T-helper 17 cell (primary cell): ENCODE measurements around the gene LDHB. TPM values are rescaled to one million over a fixed set of nuclear protein-coding genes. Genes with fewer than 3 reads are reported as not detected.
"Not testable (repeated sequence)": the region's sequence is repeated elsewhere in the genome, so short reads cannot be mapped to it uniquely, and the experiment has no call there.

Source experiments
- ATAC-seq: fragments of 150-1000 bp; cut with Tn5 transposase; 2 replicates; pipeline ENCODE4 v1.10.0; 2021; ENCODE audit warnings: mild to moderate bottlenecking, moderate library complexity
- DNase-seq, 3 donors: peaks; one replicate each; pipeline versions ENCODE4 v3.0.0 to v3.0.0-alpha.2; 2020 to 2021
- H3K9me3 ChIP-seq: one replicate; pipeline ENCODE4 v1.7.0; 2013; ENCODE audit warnings: low read length, mild to moderate bottlenecking; ENCODE audit not compliant: control insufficient read depth, poor library complexity, severe bottlenecking
- H3K27ac Mint-ChIP-seq: one replicate; pipeline ENCODE4 v1.8.0; 2022; ENCODE audit warnings: mild to moderate bottlenecking, moderate library complexity, mixed read lengths
- H3K27me3 Mint-ChIP-seq: one replicate; pipeline ENCODE4 v1.8.0; 2022; ENCODE audit warnings: mixed read lengths
- H3K36me3 Mint-ChIP-seq: one replicate; pipeline ENCODE4 v1.8.0; 2022; ENCODE audit warnings: low read depth, mixed read lengths
- H3K4me1 Mint-ChIP-seq: one replicate; pipeline ENCODE4 v1.8.0; 2022; ENCODE audit warnings: mild to moderate bottlenecking, mixed read lengths
- H3K4me3 Mint-ChIP-seq: one replicate; pipeline ENCODE4 v1.8.0; 2022; ENCODE audit warnings: mild to moderate bottlenecking, moderate library complexity, mixed read lengths
- total RNA-seq, 4 donors: library from RNA in 2 of 4; stranded (reverse) in 2 of 4; gene quantifications; one replicate each; pipeline ENCODE4 v1.2.3 and lab custom pipeline; 2022 to 2026

LDHB gene
- total RNA-seq, 2 donors from 2014 or later: 767 to 787 TPM

DNA sequence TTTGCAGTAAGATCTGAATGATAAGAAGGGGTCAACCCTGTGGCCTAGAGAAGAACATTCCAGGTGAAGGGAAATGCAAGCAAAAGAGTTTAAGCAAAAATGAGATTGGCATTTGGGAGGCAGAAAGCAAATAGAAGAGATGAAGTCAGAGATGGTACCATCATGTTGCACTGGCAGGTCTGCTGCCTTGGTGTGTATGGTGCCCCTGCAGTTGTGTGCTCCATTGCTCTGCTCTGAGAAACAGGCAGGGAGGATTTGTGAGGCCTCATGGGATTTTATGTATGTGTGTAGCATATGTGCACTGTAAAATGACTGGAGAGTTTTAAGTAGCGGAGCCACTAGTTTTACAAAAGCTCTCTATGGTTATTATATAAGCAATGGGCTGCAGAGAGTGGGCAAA is 6.6 kb downstream of the LDHB start:
- Mint-ChIP-seq H3K36me3 (peaks cover 19% of the 10 kb centered on the region), H3K4me3 (peak overlapping the region; percentile 63), H3K27ac (peak overlapping the region; percentile 41), H3K27me3 (no peaks in the 10 kb centered on the region), H3K4me1 (peaks cover 69% of the 10 kb centered on the region)
- H3K9me3 ChIP-seq: no peaks in the 10 kb centered on the region
- no peak for DNase-seq
- no peak for ATAC-seq

DNA sequence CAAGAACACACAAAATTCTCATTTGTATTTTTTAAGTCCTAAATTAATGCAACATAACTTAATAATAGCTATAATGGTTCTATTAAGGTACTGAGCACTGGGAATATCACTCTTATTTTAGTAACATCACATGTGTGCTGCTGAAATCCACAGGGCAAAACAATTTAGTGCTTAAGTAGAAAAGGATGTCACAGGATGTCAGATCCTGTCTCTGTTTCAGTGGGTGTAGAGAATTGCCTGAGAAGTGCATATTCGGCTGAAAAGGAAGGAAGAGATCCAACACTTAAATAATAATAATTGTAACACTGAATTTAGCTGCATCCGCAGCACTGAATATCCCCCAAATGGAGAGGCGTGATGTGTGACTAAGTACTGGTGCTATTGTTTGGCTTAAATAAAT is 8.6 kb downstream of the LDHB start:
- peaks cover 24% of the 10 kb centered on the region for H3K36me3 Mint-ChIP-seq
- DNase-seq: no peak
- H3K27me3 Mint-ChIP-seq: no peaks in the 10 kb centered on the region
- H3K4me3 Mint-ChIP-seq: no peak overlapping the region
- no peak overlapping the region for H3K27ac Mint-ChIP-seq
- H3K9me3 ChIP-seq: no peaks in the 10 kb centered on the region
- ATAC-seq: no peak
- peaks cover 64% of the 10 kb centered on the region for H3K4me1 Mint-ChIP-seq

DNA sequence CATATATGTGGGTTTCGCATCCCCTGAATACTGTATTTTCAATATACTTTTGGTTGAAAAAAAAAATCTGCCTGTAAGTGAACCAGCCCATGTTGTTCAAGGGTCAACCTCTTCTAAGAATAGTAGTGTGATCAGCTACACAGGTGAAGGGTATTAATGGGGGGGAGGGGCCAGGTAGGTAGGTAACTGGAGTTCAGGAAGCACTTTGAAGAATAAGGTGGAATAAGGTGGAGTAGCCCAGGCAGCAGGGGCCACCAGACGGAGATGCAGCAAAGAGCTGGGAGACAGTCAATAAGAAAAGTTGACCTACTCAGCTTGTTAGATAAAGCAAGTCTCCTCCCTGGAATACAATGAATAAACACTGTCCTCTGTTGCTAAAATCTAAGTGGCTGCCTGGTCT is 9.3 kb downstream of the LDHB start:
- ATAC-seq: no peak

DNA sequence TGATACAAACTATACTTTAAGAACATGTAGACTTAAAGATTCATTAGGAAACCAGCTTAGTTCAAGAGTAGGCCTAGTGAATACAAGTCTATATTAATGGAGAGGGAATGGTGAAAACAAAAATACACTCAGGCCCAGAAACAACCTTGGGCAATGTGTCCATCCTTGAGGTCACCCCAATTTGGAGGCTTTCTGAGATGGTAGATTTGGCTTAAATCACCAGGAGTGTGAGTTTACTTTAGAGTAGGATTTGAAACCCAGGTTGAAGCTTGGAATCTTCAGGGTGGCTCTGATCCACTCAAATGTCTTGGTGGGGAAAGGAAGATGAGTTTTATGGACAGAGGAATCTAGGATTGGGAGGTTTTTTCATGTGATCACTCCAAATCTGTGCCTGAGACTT is 10.5 kb downstream of the LDHB start:
- H3K27ac Mint-ChIP-seq: peak overlapping the region; percentile 95
- no peak overlapping the region for H3K4me3 Mint-ChIP-seq
- H3K9me3 ChIP-seq: no peaks in the 10 kb centered on the region
- peaks cover 59% of the 10 kb centered on the region for H3K4me1 Mint-ChIP-seq
- DNase-seq: no peak
- H3K36me3 Mint-ChIP-seq: peaks cover 22% of the 10 kb centered on the region
- ATAC-seq: no peak
- H3K27me3 Mint-ChIP-seq: no peaks in the 10 kb centered on the region

More for the DNA sequence above, 9.3 kb downstream of the LDHB start:
- Mint-ChIP-seq H3K27ac (no peak overlapping the region), H3K36me3 (peaks cover 21% of the 10 kb centered on the region), H3K27me3 (no peaks in the 10 kb centered on the region), H3K4me1 (peaks cover 63% of the 10 kb centered on the region), H3K4me3 (no peak overlapping the region)
- no peak for DNase-seq
- H3K9me3 ChIP-seq: no peaks in the 10 kb centered on the region

DNA sequence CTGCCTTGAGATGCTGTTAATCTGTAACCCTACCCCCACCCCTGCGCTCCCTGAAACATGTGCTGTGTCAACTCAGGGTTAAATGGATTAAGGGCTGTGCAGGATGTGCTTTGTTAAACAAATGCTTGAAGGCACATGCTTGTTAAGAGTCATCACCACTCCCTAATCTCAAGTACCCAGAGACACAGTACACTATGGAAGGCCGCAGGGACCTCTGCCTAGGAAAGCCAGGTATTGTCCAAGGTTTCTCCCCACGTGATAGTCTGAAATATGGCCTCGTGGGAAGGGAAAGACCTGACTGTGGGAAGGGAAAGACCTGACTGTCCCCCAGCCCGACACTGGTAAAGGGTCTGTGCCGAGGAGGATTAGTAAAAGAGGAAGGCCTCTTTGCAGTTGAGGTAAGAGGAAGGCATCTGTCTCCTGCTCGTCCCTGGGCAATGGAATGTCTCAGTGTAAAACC is 12.6 kb downstream of the LDHB start:
- Mint-ChIP-seq H3K4me3 (peak overlapping the region; percentile 41), H3K27ac (peak overlapping the region; percentile 95), H3K36me3 (peaks cover 25% of the 10 kb centered on the region), H3K4me1 (peaks cover 55% of the 10 kb centered on the region)
- not testable (repeated sequence) for DNase-seq, H3K9me3 ChIP-seq, ATAC-seq, H3K27me3 Mint-ChIP-seq

DNA sequence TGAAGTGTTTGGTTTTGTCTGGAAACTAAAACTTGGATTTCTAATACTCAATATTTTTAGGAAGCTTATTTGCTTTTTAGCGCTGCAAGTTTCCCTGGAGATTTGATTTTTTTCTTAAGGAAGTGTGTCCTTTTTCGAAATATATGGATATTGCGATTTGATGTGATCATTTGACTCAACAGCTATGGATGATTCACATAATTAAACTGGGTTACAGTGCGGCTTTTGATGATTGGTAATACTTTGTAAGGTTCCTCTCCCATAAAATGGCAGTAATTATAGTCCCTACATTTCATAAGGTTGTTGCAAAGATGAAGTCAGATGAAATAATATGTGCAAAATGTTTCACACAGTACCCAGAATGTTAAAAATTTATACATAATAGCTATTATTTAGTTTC is 13.1 kb downstream of the LDHB start:
- H3K4me1 Mint-ChIP-seq: peaks cover 55% of the 10 kb centered on the region
- no peak overlapping the region for H3K4me3 Mint-ChIP-seq
- no peak overlapping the region for H3K27ac Mint-ChIP-seq

DNA sequence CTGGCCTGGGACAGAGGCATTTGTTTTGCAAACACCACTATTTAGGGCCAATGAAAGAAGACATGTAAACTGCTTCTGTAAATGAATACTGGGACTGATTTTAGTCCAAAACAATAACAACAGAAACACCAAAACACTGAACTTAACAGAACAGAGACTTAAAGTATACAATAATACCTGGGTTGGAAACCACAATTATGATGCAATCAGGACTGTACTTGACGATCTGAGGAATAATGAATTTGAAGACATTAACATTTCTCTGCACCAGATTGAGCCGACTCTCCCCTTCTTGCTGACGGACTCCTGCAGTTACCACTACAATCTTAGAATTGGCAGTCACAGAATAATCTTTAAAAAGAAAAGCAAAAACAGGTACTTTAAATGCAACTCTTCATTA is 13.9 kb downstream of the LDHB start:
- H3K9me3 ChIP-seq: no peaks in the 10 kb centered on the region
- H3K4me3 Mint-ChIP-seq: no peak overlapping the region
- peaks cover 24% of the 10 kb centered on the region for H3K36me3 Mint-ChIP-seq
- peaks cover 59% of the 10 kb centered on the region for H3K4me1 Mint-ChIP-seq
- H3K27ac Mint-ChIP-seq: peak overlapping the region; percentile 81
- ATAC-seq (no peak), DNase-seq (no peak)
- no peaks in the 10 kb centered on the region for H3K27me3 Mint-ChIP-seq

More for the DNA sequence above, 13.1 kb downstream of the LDHB start:
- ATAC-seq (no peak), DNase-seq (no peak)
- H3K27me3 Mint-ChIP-seq: no peaks in the 10 kb centered on the region
- no peaks in the 10 kb centered on the region for H3K9me3 ChIP-seq
- peaks cover 25% of the 10 kb centered on the region for H3K36me3 Mint-ChIP-seq

DNA sequence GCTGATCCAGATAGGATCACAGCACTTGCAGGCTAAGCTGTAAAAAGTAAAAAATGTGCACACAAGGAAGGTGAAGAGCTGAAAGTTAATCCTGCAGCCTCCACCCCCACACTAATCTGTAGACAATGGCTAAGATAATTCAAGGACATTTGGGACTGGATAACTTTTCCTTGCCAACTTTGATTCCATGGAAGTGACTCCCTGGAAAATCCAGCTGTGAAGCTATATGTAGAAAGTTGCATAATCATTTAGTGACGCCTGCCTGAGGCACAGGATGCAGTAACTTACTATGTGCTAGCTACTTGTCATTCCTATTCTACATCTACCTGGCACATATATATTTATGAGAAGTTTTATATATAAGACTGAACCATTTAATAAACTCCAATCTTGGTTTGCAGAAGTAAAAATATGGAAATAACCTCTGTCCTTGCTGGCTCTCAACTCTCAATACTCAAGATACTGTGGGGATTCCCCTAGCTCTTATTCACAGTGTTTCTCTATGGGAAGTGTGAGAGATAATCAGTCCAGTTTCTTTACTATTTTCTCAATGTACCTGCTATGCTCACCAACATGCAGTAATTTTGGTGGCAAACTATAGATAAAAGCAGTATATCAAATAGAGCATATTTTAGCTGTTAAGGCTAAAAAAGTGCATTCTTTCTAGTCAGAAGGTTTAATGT is 14.8 kb downstream of the LDHB start:
- Mint-ChIP-seq H3K4me1 (peaks cover 53% of the 10 kb centered on the region), H3K36me3 (peaks cover 22% of the 10 kb centered on the region), H3K27ac (peak overlapping the region; percentile 81), H3K27me3 (no peaks in the 10 kb centered on the region), H3K4me3 (peak overlapping the region; percentile 33)
- H3K9me3 ChIP-seq: no peaks in the 10 kb centered on the region
- peak; percentile 62 for ATAC-seq
- no peak for DNase-seq

DNA sequence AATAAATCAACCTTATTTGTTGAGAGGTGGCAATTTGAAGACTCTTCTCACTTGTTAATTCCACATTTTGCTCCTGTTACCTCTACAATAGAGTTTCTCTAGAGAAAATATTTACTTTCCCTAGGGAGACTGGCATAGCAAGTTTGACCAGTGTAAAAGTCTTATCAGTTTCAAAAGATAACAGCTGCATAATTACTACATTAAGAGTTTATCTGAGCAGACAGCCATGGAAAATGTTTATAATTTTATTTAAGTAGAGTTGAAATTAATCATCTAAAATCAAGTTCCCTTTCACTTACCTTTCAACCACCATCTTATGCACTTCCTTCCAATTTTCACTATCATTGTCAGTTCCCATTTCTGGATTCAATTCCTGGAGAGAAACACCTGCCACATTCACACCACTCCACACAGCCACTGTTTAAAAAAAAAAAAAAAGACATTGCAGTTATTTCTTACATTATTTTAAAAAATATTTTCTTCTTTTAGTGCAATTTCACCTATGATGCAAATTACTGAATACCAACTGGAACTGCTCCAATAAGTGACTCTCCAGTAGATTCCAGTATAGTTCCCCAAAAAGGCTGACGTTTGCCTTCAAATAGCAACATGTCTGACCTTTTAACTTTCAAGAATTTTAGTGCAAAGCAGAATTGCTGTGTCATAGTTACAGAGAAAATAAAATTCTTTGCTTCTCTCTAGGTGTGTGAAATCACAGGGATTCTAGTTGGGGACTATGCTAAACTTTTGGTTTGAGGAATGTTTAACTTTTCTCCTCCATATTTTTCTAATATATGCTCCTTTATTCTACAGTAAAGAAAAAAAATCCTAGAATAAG is 19.4 kb downstream of the LDHB start:
- no peaks in the 10 kb centered on the region for H3K27me3 Mint-ChIP-seq
- H3K9me3 ChIP-seq: no peaks in the 10 kb centered on the region
- no peak for DNase-seq
- H3K36me3 Mint-ChIP-seq: peaks cover 15% of the 10 kb centered on the region
- peak overlapping the region; percentile 67 for H3K27ac Mint-ChIP-seq
- H3K4me1 Mint-ChIP-seq: peaks cover 28% of the 10 kb centered on the region
- no peak overlapping the region for H3K4me3 Mint-ChIP-seq
- ATAC-seq: no peak

DNA sequence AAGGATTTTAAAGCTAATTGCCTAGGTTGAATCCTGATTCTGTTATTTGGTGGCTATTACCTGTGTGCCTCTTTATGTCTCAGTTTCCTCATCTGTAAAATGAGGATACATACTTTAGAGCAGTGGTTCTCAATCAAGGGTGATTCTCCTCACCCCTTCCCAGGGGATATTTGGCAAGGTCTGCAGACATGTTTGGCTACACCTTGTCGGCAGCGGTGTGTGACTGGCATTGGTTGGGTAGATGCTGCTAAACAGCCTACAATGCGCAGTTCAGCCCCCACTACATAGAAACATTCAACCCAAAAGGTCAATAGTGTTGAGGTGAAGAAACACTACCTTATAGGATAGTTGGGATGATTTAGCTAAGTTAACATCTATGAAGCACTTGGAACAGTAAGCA is 23.4 kb downstream of the LDHB start:
- H3K27ac Mint-ChIP-seq: no peak overlapping the region
- no peaks in the 10 kb centered on the region for H3K27me3 Mint-ChIP-seq
- no peak for ATAC-seq
- no peak for DNase-seq
- no peaks in the 10 kb centered on the region for H3K9me3 ChIP-seq
- peaks cover 9% of the 10 kb centered on the region for H3K4me1 Mint-ChIP-seq
- no peak overlapping the region for H3K4me3 Mint-ChIP-seq
- peaks cover 7% of the 10 kb centered on the region for H3K36me3 Mint-ChIP-seq

DNA sequence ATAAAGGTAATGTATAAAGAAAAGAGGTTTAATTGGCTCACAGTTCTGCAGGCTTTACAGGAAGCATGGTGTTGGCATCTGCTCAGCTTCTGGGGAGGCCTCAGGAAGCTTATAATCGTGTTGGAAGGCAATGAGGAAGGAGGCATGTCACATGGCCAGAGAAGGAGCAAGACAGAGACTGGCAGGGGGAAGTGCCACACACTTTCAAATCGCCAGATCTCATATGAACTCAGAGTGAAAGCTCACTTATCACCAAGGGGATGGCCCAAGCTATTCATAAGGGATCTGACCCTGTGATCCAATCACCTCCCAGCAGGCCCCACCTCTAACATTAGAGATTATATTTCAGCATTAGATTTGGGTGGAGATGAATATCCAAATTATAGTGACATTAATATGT is 26.3 kb downstream of the LDHB start:
- H3K27me3 Mint-ChIP-seq: no peaks in the 10 kb centered on the region
- H3K36me3 Mint-ChIP-seq: peaks cover 7% of the 10 kb centered on the region
- no peak overlapping the region for H3K27ac Mint-ChIP-seq
- ATAC-seq (no peak), DNase-seq (no peak)
- H3K4me3 Mint-ChIP-seq: no peak overlapping the region
- peaks cover 3% of the 10 kb centered on the region for H3K4me1 Mint-ChIP-seq
- no peaks in the 10 kb centered on the region for H3K9me3 ChIP-seq

DNA sequence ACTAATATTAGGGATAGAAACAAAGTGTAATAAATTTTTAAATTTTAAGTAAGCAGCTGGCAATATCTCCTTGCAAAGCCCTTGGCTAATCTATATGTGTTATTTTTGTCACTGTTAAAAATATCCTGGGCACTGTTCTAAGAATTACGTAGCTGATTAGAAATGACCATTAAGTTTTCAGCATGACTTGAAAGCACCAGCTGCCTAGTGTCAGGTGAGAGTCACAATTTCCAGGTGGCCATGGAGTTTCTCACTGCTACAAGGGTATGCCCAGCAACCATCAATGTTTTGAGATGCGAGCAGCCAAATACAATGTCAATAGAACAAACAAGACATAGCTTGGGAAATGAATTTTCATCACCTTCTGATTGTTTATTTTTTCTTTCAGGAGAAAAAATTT is 29.7 kb downstream of the LDHB start:
- Mint-ChIP-seq H3K27ac (no peak overlapping the region), H3K4me3 (no peak overlapping the region), H3K4me1 (no peaks in the 10 kb centered on the region), H3K36me3 (peaks cover 3% of the 10 kb centered on the region), H3K27me3 (no peaks in the 10 kb centered on the region)
- DNase-seq (no peak), ATAC-seq (no peak)
- H3K9me3 ChIP-seq: no peaks in the 10 kb centered on the region

DNA sequence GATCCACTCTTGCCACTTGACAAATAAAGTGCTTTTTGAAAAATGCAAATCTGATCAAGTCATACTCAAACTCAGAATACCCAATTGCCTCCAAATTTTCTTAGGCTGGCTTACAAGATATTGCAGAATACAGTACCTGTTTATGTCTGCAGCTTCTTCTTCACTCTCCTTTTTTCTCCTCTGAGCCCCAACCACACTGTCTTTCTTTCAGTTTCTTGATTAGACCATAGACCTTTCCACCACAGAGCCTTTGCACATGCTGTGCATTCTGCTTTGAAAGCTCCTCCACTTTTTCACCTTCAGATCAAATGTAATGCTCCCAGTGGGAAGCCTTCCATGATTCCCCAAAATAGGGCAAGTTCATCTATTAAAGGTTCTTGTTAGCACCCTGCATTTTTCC is 39.1 kb downstream of the LDHB start:
- Mint-ChIP-seq H3K27ac (peak overlapping the region; percentile 30), H3K4me1 (peaks cover 26% of the 10 kb centered on the region), H3K27me3 (no peaks in the 10 kb centered on the region), H3K4me3 (no peak overlapping the region), H3K36me3 (no peaks in the 10 kb centered on the region)
- no peaks in the 10 kb centered on the region for H3K9me3 ChIP-seq
- DNase-seq (no peak), ATAC-seq (no peak)
